GM19395 (cell line): ENCODE results near the gene SUPT3H.
"Not testable (repeated sequence)": the region's sequence is repeated elsewhere in the genome, so short reads cannot be mapped to it uniquely, and the experiment has no call there.

Experiments used
- ATAC-seq: cut with Tn5 transposase; IDR thresholded peaks from one replicate; pipeline ENCODE4 v1.9.1; 2021; ENCODE audit warnings: mild to moderate bottlenecking, moderate library complexity; ENCODE audit not compliant: unreplicated experiment

The SUPT3H gene

GRCh38 chr6:45074439-45074838 is 303.3 kb downstream of the SUPT3H start:
- ATAC-seq: no peak

DNA sequence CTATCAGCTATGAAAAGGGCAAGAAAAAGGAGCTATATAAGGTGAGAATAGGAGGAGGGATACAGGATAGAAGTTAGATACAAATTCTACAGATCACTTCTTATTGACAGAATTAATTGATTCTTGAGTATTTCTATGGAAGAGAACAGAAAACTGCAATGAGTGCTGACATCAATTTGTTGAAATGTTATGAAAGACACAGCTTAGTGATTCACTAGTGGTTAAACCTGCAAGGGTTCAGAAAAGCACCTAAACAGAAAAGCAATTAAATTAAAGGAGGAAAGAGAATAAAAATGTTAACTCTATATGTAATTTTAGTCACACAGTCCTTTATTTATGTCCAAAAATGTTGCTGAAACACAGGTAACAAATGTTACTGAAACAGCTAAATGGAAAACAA is 304.0 kb downstream of the SUPT3H start:
- no peak for ATAC-seq

DNA sequence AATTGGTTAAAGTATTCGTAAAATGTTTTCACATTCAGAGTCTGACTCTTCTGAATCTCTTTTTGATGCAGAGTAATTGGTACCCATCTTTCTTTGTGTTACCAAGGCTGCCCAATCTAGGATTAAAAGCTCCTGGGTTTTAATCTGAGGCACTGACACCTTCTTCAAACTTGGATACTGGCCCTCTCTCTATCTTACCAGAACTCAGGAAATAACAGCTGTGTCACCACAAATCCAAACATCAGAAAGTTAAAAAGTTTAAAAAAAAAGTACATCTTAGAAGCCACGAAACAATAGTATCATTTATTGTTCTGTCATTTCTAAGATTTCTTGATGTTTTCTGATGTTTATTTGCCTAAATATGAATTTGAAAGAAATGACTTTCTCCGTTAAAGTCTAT is 305.1 kb downstream of the SUPT3H start:
- ATAC-seq: no peak

DNA sequence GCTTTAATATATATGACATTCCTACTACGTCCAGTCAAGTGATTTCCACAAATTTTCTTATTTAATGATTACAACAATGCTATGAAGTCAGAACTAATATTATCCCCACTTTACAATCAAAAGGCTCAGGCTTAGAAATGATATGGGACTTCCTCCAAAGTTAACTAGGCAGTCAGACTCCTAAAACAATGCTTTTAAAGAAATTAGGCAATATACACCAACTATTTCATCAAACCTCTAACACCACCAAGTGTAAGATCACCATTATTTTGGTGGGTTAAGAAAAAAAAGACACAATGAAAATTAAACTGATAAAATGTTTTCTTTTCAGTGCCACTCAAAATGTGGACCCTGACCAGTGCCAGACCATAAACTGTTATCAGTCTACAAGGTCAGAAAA is 305.7 kb downstream of the SUPT3H start:
- ATAC-seq: no peak

DNA sequence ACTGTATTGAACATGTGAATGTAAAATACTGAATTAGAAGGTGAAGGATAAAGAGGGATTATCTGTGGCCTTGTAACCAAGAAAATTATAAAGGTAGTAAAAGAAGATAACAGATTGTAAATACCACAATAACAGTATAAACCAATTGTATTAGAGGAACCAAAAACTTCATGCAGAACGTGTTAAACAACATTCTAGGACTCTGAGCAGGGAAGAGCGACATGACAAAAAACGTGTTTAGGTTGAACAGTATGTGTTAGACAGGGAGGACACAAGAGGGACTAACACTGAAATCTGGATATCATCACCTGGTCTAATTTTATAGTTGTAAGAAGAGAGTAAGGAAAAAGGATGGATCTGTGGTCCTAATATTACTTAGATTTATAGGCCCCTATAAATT is 308.6 kb downstream of the SUPT3H start:
- ATAC-seq: no peak

DNA sequence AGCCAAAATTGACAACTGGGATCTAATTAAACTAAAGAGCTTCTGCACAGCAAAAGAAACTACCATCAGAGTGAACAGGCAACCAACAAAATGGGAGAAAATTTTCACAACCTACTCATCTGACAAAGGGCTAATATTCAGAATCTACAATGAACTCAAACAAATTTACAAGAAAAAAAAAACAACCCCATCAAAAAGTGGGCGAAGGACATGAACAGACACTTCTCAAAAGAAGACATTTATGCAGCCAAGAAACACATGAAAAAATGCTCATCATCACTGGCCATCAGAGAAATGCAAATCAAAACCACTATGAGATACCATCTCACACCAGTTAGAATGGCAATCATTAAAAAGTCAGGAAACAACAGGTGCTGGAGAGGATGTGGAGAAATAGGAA is 310.3 kb downstream of the SUPT3H start:
- not testable (repeated sequence) for ATAC-seq

DNA sequence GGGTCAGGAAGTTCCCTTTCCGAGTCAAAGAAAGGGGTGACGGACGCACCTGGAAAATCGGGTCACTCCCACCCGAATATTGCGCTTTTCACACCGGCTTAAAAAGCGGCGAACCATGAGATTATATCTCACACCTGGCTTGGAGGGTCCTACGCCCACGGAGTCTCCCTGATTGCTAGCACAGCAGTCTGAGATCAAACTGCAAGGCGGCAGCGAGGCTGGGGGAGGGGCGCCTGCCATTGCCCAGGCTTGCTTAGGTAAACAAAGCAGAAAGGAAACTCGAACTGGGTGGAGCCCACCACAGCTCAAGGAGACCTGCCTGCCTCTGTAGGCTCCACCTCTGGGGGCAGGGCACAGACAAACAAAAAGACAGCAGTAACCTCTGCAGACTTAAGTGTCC is 315.1 kb downstream of the SUPT3H start:
- ATAC-seq: not testable (repeated sequence)

DNA sequence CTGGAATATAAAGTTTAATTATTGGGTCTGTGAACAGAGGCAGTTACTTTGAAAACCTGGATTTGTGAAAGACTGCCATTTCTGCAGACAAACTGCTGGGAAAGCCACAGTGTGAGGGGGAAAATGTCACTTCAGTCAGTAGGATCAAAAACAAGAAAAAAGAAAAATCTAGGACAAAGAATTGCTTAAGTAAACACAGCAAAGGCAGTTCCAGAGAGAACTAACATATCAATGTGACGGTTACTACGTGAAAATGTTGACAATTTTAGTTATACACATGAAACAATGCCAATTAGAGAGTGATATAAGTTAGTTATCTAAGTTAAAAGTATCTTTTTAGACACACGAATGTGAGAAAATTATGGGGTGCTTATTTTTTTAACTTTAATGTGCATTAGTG is 320.0 kb downstream of the SUPT3H start:
- ATAC-seq: no peak

DNA sequence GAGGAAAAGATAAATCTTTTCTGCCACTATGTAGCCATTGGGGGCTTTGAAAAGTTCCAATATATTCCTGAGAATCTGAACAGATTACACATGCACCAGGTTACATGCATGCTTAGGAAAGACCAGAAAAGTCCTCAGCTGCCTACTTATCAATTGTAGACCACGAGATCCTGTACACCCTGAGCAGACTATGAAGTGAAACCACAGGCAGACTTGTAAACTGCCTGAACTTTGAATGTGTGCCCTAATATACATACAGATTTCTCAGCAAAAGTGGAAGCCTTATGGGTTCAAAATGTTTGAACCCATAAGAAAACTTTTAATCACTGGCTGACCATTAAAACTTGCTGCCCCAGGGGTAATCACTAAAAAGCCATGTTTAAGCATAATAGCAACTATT is 323.1 kb downstream of the SUPT3H start:
- ATAC-seq: no peak

DNA sequence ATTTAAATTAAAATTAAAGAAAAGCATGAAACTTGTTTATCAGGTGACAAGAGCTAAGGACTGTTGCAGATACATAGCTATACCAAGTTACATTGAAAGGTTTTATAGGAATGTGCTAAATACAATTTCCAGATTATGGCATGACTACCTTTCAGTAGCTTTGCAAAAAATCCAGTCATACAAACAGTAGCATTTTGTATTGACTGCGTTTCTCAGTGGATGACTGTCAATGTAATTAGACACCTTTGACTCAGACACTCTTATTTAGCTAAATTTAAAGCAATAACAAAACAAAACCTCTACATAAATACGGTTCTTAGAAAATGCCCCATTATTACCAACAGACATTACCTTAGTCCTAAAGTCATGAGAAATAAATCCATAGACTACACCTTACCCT is 325.4 kb downstream of the SUPT3H start:
- no peak for ATAC-seq

DNA sequence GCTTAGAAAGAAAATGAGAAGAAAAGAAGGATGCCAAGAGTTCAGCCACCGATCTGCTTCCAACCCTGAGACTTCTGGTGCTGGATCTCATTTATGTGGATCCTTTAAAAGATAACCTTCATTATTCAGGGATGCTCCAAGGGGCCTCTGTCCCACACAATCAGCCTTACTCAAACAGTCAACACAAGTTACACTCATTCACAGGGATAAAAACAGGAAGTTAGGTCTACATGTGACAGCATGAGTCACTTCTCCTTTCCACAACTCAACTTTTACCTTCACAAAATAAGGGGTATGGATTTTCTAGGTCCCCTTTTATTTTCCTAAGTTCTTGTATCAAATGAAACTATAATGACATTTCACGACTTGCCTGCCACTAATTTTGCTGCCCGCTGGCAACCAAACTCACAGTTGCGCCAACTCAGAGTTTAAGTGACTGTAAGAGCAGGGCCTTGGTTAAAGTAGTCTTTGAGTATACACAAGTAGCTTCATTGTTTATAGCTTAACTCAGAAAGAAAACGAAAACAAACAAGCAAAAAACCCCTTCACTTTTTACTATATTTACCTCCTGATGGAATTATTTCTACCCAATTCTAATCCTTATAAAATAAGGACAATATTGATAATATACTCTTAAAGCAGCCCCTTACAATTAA is 328.4 kb downstream of the SUPT3H start:
- no peak for ATAC-seq

DNA sequence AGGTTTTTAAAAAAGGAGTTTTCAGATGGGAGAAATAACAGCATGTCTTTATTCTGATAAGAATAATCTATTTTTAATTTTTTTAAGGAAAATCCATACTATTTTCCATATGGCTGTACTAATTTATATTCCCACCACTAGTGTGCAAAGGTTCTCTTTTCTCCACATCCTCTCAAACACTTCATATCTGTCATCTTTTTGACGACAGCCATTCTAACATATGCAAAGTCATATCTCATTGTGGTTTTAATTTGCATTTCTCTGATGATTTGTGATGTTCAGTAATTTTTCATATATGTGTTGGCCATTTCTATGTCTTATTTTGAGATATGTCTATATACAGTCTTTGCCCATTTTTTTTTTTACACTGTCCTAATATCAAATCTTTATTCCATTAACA is 330.2 kb downstream of the SUPT3H start:
- no peak for ATAC-seq

DNA sequence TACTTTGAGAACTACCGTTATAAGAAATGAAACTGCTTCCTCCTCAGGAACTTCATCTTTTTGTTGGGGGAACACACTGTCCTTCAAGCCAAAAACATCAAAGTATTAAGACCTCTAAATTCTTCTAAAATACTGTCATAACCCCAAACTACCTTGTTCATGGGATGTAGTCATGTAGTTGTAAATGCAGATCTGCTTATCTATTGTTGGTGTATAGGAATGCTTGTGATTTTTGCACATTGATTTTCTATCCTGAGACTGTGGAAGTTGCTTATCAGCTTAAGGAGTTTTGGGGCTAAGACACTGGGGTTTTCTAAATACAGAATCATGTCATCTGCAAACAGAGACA is 332.5 kb downstream of the SUPT3H start:
- no peak for ATAC-seq

DNA sequence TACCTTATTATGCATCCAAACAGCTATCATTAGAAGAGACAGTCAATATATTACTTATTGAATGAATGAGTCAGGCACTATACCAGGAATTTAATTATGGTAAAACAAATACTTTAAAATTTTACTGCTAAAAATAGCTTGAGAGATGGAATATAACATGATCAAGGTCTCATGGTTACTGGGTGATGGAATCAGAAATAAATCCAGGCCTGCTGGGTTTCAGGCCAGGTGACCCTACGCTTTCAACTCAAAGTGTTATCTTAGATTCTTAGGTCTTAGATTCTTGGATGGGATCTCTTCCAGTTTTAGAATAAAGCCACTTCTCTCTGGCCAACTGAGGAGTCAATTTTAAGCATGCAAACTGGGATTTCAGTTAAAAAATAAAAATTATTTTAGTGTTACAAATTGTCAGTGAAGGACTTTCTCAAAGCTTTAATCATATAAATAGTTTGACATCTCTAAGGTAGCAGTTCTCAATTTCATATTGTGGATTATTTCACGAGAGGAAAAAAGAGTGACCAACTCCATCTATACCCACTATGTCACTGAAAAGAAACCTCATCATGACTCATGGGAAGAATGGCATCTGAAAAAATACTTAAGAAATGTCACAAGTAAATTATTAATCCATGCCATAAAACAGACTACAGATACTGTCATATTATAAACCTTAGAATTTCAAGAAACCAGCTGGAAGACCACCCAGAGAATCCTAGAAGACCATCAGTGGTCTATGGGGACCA is 333.1 kb downstream of the SUPT3H start:
- no peak for ATAC-seq

GRCh38 chr6:45044086-45044485 is 333.6 kb downstream of the SUPT3H start:
- ATAC-seq: no peak

- ATAC-seq: not testable (repeated sequence)
These were observed 335.1 kb downstream of the SUPT3H start for GRCh38 chr6:45042673-45043072.

GRCh38 chr6:45038226-45038625 is 339.5 kb downstream of the SUPT3H start:
- ATAC-seq: no peak

- ATAC-seq: no peak
These were observed 341.6 kb downstream of the SUPT3H start for GRCh38 chr6:45036103-45036502.

DNA sequence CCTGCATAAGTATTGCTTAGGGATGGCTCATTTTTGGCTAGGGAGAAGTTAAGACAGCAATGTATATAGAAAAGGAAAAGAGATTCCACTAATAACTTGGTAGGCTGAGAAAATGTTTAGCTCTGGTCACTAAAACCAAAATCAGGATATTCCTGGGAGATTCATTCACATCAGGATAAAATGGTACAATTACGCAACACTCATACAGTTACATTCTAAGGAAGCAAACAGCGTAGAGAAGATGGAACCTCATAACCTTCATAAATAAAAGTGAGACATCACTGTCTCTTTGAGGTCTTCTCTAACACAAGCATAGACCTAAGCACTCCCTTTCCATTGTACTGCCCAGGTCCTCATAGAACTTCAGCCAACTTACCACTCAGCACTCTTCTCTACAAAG is 345.3 kb downstream of the SUPT3H start:
- no peak for ATAC-seq

DNA sequence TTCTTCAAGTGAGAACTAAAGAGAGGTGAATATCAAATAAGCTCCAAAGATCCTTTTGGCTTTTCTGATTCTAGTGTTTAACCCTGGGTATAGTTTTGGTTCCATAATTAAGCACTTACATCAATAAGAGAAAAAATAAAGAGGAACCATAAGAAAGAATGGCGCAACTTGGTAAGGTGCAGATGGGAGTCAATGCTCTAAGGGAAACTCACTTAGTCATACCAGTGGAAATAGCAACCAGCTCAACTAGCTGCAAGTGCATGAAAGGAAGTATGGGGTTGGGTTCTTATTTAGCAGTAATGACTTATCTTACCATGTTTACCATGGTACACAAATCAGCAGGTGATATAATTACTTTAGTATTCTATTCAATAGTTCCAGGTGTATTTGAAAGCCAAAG is 346.1 kb downstream of the SUPT3H start:
- no peak for ATAC-seq

GRCh38 chr6:45027126-45027525 is 350.6 kb downstream of the SUPT3H start:
- ATAC-seq: no peak

- no peak for ATAC-seq
These were observed 351.7 kb downstream of the SUPT3H start for GRCh38 chr6:45026003-45026516.

DNA sequence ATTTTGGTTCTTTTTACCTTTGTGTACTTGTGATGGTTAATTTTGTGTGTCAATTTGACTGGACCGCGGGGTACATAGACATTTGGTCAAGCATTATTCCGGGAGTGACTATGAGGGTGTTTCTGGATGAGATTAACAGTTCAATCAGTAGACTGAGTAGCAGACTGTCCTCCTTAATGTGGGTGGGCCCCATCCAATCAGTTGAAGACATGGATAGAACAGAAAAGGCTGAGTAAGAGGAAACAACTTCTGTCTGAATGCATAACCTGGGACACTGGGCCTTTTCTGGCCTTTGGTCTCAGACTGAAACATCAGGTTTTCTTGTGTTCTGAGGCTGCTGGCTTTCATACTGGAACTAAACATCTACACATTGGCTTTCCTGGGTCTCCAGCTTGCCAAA is 353.1 kb downstream of the SUPT3H start:
- no peak for ATAC-seq
